HepG2 (cell line): ENCODE measurements around the gene ATXN7L3. TPM values are rescaled to one million over a fixed set of nuclear protein-coding genes. Genes with fewer than 3 reads are reported as not detected.

Experiments used
- BRD4 ChIP-seq: sonication (generic); formaldehyde crosslinking; IDR thresholded peaks from 2 replicates; pipeline ENCODE4 v1.4.0; 2020; ENCODE audit warnings: missing genetic modification reagents
- CENPBD1 ChIP-seq: sonication (generic); formaldehyde crosslinking; IDR thresholded peaks from 2 replicates; pipeline ENCODE4 v1.8.0; 2022; ENCODE audit warnings: missing genetic modification reagents, low read depth, mild to moderate bottlenecking, borderline replicate concordance
- FOXK2 ChIP-seq: fragments of 450-650 bp; IDR thresholded peaks from 2 replicates; pipeline ENCODE4 v1.6.1; 2016
- HNRNPK ChIP-seq: fragments of 200-400 bp; formaldehyde crosslinking; IDR thresholded peaks from 2 replicates; pipeline ENCODE4 v1.6.1; 2018; ENCODE audit warnings: low read length, low read depth, moderate library complexity, mild to moderate bottlenecking; ENCODE audit not compliant: poor library complexity, severe bottlenecking
- KMT2B ChIP-seq: IDR thresholded peaks from 2 replicates; pipeline ENCODE4 v1.6.1; 2016; ENCODE audit warnings: missing genetic modification reagents, missing compliant biosample characterization
- MNT ChIP-seq: fragments of 450-650 bp; IDR thresholded peaks from 2 replicates; pipeline ENCODE4 v1.6.1; 2016
- NBN ChIP-seq: fragments of 450-650 bp; conservative IDR thresholded peaks from 2 replicates; pipeline ENCODE4 v1.6.1; 2017
- NCOA2 ChIP-seq: sonication (generic); formaldehyde crosslinking; IDR thresholded peaks from 2 replicates; pipeline ENCODE4 v1.8.0; 2022; ENCODE audit warnings: inconsistent platforms
- NFE2L2 ChIP-seq: fragments of 150-350 bp; IDR thresholded peaks from 2 replicates; pipeline ENCODE4 v1.6.1; 2014; ENCODE audit warnings: low read length
- NPAS2 ChIP-seq: sonication (generic); formaldehyde crosslinking; IDR thresholded peaks from 2 replicates; pipeline ENCODE4 v1.8.0; 2022; ENCODE audit warnings: mild to moderate bottlenecking, missing genetic modification reagents, borderline replicate concordance
- PHF8 ChIP-seq: sonication (generic); formaldehyde crosslinking; IDR thresholded peaks from 2 replicates; pipeline ENCODE4 v1.5.0; 2020; ENCODE audit warnings: missing genetic modification reagents
- POGZ ChIP-seq: sonication (generic); formaldehyde crosslinking; IDR thresholded peaks from 2 replicates; pipeline ENCODE4 v1.4.0; 2020; ENCODE audit warnings: mild to moderate bottlenecking, missing genetic modification reagents
- ZBTB26 ChIP-seq: IDR thresholded peaks from 2 replicates; pipeline ENCODE4 v1.6.1; 2016; ENCODE audit warnings: missing compliant biosample characterization, missing genetic modification reagents, borderline replicate concordance
- ZFP82 ChIP-seq: sonication (generic); formaldehyde crosslinking; IDR thresholded peaks from 2 replicates; pipeline ENCODE4 v1.5.1; 2020; ENCODE audit warnings: mild to moderate bottlenecking, missing genetic modification reagents, borderline replicate concordance
- ZNF224 ChIP-seq: sonication (generic); formaldehyde crosslinking; IDR thresholded peaks from 2 replicates; pipeline ENCODE4 v1.5.0; 2020; ENCODE audit warnings: mild to moderate bottlenecking, missing genetic modification reagents
- ZNF431 ChIP-seq: sonication (generic); formaldehyde crosslinking; IDR thresholded peaks from 2 replicates; pipeline ENCODE4 v1.9.0; 2022; ENCODE audit warnings: missing genetic modification reagents, low read depth, mild to moderate bottlenecking, borderline replicate concordance
- ZNF441 ChIP-seq: sonication (generic); formaldehyde crosslinking; IDR thresholded peaks from 2 replicates; pipeline ENCODE4 v1.7.0; 2021; ENCODE audit warnings: missing genetic modification reagents, borderline replicate concordance
- ZNF574 ChIP-seq: sonication (generic); formaldehyde crosslinking; IDR thresholded peaks from 2 replicates; pipeline ENCODE4 v1.4.0; 2020; ENCODE audit warnings: missing genetic modification reagents
- ZNF616 ChIP-seq: sonication (generic); formaldehyde crosslinking; IDR thresholded peaks from 2 replicates; pipeline ENCODE4 v1.5.0; 2020; ENCODE audit warnings: low read depth, mild to moderate bottlenecking, missing genetic modification reagents
- ZNF678 ChIP-seq: sonication (generic); formaldehyde crosslinking; IDR thresholded peaks from 2 replicates; pipeline ENCODE4 v1.4.0; 2020; ENCODE audit warnings: mild to moderate bottlenecking, missing genetic modification reagents
- ZNF850 ChIP-seq: sonication (generic); formaldehyde crosslinking; conservative IDR thresholded peaks from 2 replicates; pipeline ENCODE4 v1.9.0; 2021; ENCODE audit warnings: mild to moderate bottlenecking, missing genetic modification reagents
- ZNF878 ChIP-seq: sonication (generic); formaldehyde crosslinking; IDR thresholded peaks from 2 replicates; pipeline ENCODE4 v1.8.1; 2023; ENCODE audit warnings: mild to moderate bottlenecking, missing genetic modification reagents, moderate library complexity
- polyA plus RNA-seq, 8 experiments: library from polyadenylated mRNA; depleted of rRNA in 3 of 8; stranded (reverse) in 7 of 8; unstranded in 1 of 8; fragments of >200 nt; fragmentation: Illumina TruSeq in 4 of 8; extraction: Trizol in 4 of 8; gene quantifications; 2 replicates each; pipeline versions ENCODE4 v1.2.1 to v1.2.3, GENCODE V29; 2011 to 2016; ENCODE audit warnings: low read depth in 4 of 8, missing spikeins in 1 of 8, mixed read lengths in 1 of 8; ENCODE audit not compliant: insufficient read depth in 1 of 8
- total RNA-seq, 5 experiments: library from RNA; depleted of rRNA; stranded (reverse); fragments of >200 nt; fragmentation: Illumina TruSeq; extraction: Trizol; gene quantifications; 2 replicates each; pipeline ENCODE4 v1.2.3, GENCODE V29; 2016; ENCODE audit warnings: low read depth in 1 of 5
- TF ChIP-seq, protein P1 (sequence below): sonication (generic); formaldehyde crosslinking; IDR thresholded peaks from 2 replicates; pipeline ENCODE4 v1.4.0; 2020; ENCODE audit warnings: missing genetic modification reagents

ATXN7L3 gene
- total and polyA plus RNA-seq, 2 of the 13 experiments (the other 11 are each of a cell fraction or from before 2014, with no cell fraction given), result 44.5 to 59.1 TPM

DNA sequence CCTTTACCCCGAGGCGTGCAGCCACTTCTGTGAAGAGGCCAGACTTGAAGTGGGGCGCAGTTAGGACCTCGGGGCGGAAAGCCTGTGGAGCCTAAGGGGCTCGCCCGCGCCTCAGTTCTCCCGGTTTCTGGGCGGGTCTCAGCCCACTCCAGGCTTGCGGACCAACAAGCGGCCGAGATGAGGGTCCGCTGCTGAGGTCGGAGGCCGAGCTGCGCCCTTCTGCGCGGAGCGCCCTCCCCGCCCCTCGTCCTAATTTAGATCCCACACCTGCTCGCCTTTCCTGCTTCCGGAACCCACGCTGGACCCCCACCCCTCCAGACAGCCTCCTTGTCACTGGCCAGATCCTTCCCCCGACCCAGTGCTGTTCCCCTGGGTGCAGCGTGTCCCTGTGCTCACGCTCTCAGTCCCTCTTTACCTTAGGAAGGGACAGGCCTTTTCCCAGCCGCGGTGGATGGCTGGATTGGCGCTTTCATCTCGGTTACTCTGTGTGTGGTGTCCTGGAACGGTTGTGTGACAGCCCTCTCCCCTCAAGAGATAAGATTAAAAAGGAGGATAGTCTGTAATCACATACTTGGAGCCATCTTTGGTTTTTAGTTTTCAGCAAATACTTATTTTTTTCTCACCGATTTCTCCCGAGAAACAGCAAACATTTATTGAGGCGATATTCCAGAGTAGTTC is 933 bp upstream of the ATXN7L3 start (continued):
- TF ChIP-seq ZNF574, result peak; percentile 76
- no peak for TF ChIP-seq NFE2L2
- TF ChIP-seq MNT, result no peak
- TF ChIP-seq NCOA2, result no peak; the same call in 1 of the 2 replicates
- no peak for TF ChIP-seq KMT2B (CRISPR knock-in tag)
- TF ChIP-seq NPAS2, result no peak
- 0 out of 2 replicates have a peak, but pooled peaks have one; percentile 60 for TF ChIP-seq ZNF431 (CRISPR knock-in tag)
- no peak for TF ChIP-seq ZNF878 (CRISPR knock-in tag)
- TF ChIP-seq ZNF678 (CRISPR knock-in tag), result 0 out of 2 replicates have a peak, but pooled peaks have one; percentile 87
- no peak for TF ChIP-seq ZNF616 (CRISPR knock-in tag)
- TF ChIP-seq BRD4 (CRISPR knock-in tag), result peak; percentile 83; the same call in 1 of the 2 replicates
- no peak for TF ChIP-seq FOXK2
- TF ChIP-seq, protein P1, sequence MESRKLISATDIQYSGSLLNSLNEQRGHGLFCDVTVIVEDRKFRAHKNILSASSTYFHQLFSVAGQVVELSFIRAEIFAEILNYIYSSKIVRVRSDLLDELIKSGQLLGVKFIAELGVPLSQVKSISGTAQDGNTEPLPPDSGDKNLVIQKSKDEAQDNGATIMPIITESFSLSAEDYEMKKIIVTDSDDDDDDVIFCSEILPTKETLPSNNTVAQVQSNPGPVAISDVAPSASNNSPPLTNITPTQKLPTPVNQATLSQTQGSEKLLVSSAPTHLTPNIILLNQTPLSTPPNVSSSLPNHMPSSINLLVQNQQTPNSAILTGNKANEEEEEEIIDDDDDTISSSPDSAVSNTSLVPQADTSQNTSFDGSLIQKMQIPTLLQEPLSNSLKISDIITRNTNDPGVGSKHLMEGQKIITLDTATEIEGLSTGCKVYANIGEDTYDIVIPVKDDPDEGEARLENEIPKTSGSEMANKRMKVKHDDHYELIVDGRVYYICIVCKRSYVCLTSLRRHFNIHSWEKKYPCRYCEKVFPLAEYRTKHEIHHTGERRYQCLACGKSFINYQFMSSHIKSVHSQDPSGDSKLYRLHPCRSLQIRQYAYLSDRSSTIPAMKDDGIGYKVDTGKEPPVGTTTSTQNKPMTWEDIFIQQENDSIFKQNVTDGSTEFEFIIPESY (CRISPR knock-in tag), result no peak
- TF ChIP-seq ZNF441 (CRISPR knock-in tag), result no peak
- TF ChIP-seq NBN, result no peak
- no peak for TF ChIP-seq ZFP82 (CRISPR knock-in tag)
- TF ChIP-seq HNRNPK, result no peak
- no peak for TF ChIP-seq POGZ (CRISPR knock-in tag)
- TF ChIP-seq CENPBD1 (CRISPR knock-in tag), result no peak
- TF ChIP-seq ZNF850 (CRISPR knock-in tag), result no peak
- no peak for TF ChIP-seq ZBTB26 (CRISPR knock-in tag)
- TF ChIP-seq PHF8 (CRISPR knock-in tag), result peak; percentile 84
- peak; percentile 77; the same call in 1 of the 2 replicates for TF ChIP-seq ZNF224 (CRISPR knock-in tag)
